ENCODE results near the gene SLC13A2.

The SLC13A2 gene

DNA sequence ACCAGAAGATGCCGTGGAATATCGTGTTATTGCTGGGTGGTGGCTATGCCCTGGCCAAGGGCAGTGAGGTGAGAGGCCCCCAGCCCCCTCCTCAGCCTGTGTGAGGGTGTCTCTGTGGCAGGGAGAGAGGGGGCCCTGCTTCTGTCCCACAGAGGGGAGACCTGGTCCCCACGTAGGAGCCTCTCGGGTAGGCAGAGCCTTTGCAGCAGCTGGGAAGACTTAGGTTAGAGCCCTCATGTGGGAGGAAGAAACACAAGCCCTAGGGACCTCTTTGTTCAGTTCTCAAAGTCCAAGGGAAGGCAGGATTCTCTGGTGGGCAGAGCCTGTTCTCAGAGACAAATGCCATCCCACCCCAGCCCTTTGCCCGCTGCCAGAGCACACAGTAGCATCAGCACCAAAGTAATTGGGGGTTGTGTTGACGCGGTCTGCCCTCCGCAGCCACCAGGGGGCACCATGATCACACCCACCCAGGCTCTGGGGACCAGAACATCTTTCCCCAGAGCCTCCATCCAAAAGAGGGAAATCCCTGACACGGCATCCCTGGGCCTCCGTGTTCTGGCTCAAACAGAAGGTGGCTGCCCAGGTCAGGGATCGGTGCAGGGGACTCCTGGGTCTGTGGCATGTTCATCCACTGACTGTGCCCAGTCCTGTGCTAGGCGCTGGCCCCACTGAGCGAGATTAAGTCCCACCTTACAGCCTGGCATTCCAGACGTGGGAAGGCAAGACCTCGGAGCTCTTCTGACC is 21.2 kb downstream of the SLC13A2 start:
- peak; percentile 67 for DNase-seq

DNA sequence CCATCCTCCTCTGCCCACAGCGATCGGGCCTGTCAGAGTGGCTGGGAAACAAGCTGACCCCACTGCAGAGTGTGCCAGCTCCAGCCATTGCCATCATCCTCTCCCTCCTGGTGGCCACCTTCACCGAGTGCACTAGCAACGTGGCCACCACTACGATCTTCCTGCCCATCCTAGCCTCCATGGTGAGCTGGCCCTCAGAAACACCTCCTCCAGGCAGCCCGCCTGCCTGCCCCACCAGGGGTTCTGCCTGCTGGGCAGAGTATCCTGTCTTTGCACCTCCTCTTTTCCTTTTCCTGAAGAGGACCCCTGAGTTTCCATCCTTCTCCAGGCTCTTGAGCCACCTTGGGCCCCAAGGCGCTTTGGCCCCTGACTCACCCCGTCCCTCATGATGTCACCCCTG is 22.2 kb downstream of the SLC13A2 start:
- DNase-seq: no peak

DNA sequence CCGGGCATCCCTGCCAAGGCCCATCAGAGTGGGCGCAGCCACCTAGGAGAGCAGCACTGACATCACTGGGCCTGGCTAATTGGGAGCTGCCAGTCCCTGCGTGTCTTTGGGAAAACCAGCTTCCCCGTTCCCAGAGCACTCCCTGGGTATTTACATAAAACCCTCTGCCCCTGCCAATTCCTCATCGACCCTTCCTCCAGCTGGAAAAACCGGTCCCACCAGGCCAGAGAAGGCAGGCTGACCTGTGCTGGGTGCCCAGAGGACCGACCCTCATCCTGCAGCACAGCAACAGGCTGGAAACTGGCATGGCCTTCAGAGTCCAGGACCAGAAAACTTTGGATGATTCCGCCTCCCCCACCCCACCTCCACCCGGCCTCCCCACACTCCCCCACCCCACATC is 24.5 kb downstream of the SLC13A2 start:
- no peak for DNase-seq

DNA sequence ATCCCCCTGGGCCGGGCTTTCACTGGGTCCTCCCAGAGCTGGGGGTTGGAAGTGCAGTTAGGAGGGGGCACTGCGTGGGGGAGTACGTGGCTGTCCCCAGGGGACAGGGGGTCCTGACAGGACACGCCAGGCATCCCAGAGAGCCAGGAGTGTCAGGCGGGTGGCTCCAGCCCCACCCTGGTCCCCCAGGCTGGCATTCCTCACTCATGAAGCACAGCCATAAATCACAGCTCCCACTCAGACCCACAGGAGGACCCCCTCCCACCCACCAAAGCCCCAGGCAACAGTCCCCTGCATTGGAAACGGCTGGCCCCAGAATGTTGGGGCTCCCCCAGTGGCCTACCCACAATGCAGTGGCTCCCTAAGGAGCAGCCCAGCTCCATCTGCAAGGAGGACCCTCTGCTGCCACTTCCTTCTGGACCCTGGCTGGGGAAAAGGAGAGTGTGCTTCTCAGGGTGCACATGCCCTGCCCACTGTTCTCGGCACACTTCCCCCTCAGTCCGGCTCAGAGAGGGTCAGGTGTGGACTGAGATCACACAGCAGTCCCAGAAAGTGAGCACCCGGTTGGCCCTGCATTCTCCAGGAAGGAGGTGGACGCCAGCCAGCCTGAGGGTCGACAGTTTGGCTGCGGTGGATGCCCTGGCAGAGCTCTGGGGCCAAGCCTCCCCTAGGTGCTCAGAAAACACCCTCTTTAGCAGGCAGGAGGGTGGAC is 25.4 kb downstream of the SLC13A2 start:
- no peak for DNase-seq

DNA sequence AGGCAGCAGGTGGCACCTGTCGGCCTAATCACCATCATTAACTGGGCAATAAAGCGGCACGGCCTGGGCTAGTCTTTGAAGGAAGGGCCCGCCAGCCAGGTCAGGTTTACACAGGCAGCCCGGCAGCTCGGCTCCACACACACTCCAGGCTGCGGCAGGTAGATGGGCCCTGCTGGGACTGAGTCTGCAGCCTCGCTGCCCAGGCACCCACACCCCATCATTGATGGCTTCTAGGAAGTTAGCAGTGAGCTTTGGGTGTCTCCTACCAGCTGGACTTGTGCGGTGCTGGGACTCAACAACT is 25.9 kb downstream of the SLC13A2 start:
- DNase-seq: no peak

DNA sequence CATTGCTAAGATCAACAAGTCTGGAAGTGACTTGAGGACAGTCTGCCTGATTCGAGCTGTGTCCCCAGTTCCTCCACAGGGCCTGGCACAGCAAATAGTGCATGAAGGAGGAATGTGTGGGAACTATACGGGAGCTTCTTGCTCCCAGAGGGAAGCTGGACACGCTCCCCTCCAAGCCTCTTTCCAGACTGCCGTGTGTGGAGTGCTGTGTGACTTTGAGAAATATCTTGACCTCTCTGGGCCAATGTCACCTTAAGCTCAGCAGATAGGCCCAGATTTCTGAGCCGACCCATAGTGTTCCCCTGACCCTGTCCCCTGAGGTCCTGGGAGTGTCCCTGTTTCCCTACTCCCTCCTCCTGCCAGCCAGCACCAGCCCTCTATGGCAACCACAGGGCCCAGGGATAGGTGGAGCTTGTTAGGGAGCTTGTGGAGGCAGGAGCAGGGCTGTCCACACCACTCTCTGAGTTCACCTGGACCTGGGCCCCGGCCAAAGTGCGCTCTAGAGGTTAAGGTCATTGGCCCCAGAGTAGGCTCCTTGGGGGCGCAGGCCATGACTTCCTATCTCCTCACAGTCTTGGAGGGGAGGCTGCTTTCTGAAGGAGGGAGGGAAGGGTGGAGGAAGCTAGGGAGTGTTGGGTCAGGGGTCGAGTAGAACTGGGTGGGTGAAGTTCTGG is 26.4 kb downstream of the SLC13A2 start:
- DNase-seq: no peak

DNA sequence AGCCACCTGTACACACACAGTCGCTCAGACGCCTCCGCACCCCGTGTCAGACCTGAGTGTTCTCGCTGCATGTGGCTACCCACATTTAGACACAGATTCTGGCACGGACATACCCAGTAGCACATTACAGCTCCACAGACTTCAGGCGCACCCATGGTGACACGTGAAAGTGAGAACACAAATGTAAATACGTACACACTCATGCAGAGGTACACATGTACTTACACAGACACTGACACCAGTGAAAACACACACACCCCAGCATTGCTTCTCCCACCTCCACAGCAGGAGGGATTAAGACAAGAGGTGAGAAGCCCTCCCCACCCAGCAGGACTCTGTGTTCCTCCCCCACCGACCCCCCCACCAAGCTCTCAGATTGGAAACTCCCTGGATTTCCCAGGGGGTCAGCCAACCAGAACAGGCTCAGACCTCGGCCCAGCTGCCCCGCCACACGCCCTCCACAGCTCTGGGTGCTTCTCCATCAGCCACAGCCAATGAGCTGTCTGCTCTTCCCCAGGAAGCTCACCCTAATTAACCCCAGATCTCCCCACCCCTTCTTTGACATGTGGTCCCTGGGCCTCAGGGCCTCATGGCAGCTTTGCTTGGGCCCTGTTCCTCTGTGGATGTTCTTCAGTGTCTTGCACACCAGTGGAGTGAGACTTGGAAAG is 27.4 kb downstream of the SLC13A2 start:
- peak; percentile 47 for DNase-seq

DNA sequence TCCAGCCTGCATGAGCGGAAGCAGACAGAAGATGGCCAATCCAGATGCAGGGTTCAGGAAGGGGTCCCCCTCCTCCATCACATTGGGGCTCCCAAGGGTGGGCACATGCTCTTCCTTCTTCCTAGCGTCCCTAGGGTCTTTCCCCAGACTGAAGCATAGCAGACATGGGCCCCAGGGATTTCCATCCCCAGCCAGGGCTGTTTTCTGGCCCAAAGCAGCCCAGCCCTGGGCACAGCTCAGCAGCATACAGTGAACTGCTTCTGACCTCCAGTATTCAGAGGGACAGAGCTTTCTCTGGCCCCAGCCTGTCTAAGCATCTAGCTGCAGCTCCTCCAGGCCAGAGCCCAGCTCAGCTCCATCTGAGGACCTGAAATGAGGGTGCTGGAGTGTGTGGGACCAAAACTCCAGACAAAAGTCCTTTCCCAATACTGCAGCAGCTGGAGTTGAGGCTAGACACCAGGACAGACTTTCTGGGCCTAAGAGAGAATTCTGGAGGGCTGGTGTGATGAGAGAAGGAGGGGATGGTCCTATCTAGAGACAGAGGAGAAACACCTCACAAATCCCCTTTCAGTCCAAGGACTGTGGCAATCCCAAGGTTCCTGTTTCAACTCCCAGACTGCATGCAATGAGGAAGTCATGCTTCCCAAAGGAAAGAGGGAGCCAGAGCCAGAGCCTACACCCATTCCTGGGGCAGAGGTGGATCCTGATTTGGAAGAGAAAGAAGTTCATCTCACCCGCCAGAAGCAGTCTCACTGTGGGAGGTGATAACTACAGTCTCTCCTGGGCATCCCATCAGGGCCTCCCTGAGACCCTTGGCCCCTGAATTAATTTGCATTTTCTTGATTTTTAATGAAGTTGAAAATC is 28.2 kb downstream of the SLC13A2 start:
- no peak for DNase-seq

DNA sequence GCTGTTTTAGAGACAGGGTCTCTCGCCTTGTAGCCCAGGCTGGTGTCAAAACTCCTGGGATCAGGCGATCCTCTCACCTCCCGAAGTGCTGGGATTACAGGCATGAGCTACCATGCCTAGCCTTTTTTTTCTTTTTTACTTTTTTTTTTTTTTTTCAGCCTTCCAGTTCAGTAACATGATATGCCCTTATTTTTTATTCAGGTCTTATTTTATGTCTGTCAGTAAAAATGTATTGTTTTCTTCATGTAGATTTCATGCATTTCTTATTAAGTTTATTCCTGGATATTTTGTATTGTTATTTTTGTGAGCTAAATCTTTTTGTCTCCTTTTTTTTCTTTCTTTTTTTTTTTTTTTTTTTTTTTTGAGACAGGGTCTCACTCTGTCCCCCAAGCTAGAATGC is 30.0 kb downstream of the SLC13A2 start:
- DNase-seq: no peak

DNA sequence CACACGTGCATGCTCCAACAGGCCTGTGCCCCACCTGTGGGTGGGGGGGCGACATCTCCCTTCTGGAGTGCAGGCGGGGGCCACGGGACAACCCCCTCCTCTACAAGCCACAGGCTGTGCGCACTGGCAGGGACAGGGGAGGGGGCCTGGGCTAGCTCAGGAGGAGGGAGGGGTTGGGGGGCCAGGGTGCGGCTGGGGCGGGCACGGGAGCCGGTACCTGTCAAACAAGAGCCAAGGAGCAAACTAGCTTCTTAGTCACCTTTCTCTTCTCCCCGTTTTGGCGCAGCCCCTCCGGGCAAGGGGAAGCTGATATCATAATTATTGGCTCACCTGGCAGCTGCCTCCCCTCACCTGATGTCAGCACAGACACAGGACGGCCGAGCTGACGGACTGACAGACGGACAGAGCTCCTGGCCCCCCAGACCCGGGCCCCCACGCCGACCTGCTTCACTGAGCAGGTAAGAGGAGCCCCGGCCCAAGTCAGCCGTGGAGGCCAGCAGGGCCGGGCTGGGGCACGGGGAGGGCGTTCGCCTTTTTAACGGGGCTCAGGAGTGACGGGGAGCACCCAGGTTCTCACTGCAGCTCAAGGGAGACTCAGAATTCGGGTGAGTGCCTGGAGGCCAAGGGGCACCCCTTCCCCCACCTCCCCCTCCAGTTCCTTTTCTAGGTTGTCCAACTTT is 32.7 kb downstream of the SLC13A2 start, which contains the start of gene FOXN1:
TSS of gene FOXN1 (plus strand) at position 363 of the 680 bp plus-strand sequence. CDS start 17,622 bp downstream, outside the sequence.
- DNase-seq: no peak

DNA sequence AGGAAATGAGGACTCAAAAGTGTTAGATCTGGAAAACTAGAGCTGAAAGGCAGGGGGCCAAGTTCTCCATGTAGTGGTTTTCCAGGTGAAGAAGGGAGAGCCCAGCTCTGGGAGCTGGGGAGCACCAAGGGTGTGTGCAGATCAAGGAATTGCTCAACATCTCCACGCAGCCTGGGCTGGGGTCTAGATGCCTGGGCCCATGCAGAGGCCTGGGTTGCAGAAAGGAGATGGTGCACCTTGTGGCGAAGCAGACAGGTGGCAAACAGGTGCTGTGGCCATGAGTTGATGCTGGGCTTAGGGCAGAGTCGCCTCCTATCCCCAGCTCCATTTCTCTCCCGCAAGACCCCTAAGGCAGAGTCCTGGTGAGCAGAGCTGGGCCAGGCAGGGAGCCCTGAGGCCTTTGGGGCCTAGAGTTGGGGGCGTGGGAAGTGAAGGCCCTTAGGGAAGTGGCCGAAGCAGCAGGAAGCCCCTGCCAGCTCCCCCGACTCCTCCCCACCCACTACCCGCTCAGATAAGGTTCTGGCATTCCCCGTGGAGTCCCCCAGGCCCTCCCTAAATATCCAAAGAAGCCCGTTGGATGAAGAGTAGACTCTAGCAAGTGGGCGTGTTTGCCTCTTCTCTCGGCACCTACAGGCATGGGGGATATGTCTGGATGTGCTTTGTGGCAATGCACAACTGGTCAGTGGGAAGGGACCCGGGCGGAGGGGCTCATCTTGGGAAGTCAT is 33.5 kb downstream of the SLC13A2 start:
- no peak for DNase-seq

DNA sequence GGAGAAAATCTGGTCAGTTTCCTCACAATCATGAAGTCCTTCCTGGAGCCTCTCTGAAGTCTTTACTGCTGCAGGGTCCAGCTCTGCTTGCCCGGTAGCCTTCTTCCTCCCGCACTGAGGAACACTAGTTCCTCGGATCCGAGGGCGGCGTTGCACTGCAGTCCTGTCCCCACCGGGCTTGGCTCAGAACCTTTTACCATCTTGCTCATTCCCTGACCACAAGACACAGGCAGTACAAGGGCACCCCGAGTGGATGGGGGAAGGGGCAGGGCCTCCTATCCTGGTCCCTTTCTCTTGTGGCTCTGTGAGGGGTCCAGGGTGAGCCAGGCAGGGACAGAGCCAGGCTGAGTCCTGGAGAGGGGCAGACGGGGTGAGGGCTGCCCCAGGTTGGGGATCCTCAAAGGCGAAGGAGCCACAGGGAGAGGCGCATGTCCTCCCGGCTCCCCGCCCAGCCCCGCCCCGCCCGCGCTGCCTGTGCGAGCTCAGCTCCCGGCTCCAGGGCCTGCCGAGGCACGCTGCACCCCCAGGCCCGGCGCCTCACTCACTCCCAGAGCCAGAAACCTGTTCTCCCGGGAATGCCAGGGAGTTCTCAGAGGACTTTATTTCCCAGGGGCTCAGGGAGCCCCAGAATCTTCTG is 34.2 kb downstream of the SLC13A2 start:
- peak; percentile 12 for DNase-seq

DNA sequence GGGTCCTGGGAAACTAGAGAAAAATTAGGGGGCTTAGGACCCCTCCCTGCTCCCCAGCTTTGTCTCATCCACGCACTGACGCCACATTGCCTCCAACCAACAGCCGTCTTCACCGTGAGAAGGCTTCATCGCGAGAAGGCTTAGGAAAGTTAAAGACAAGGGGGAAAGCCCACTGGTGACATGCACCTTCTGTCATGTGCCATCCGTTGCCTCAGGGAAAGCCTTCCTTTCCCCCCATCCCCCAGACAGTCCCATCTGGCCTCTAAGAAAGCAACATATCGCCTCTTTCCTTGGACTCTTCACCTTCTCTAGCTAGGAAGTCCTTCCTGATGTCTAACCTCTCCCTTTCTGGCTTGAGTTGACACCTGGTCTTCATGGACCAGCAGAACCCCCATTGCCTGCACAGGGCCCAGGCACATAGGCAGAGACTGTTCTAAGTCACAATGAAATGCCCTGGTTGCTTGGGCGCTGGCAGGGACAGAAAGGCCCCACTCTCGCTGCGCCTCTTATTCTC is 34.8 kb downstream of the SLC13A2 start:
- no peak for DNase-seq

DNA sequence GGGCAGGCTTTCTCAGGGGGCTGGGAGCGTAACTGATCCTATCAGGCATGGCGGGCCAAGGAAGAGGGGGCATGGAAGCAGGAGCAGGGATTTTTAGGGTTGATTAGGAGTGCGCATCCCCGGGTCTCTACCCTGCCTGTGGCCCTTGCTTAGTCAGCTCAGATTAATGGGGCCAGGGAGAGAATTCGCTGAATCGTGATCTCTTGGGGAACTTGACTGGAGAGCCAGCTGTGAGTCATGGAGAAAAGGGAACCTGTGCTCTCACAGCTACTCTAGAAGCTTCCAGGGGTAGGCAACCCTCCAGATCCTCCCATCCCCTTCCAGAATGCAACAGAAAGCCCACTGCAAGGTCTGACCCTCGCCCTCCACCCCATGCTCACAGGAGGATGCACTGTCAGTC is 36.3 kb downstream of the SLC13A2 start:
- DNase-seq: no peak

DNA sequence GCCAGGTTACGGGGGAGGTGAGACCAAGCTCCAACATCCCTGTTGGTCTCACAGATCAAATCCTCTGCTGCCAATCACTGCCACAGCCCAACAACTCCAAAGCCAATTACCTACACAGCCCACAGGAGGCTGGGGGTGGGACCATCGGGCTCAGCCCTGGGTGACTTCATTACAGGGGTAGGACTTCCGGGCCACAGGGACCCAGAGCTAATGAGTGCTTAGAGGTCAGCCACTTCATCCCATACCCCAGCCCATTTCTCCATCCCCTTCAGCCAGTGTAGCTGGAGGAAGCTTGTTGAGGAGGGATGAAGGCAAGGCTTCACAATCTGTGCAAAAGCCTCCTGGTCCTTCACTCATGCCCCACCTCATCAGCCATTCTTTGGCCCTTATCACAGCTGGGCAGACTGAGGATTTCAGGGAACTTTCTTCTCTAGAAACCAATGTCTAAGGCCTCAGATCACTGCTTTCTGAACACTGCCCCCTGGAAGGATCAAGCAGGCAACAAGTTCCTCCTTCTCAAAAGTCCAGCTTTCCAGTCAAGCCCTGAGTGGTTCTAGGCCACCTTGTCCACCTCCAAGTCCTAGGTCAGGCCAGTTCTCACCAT is 38.5 kb downstream of the SLC13A2 start:
- no peak for DNase-seq

DNA sequence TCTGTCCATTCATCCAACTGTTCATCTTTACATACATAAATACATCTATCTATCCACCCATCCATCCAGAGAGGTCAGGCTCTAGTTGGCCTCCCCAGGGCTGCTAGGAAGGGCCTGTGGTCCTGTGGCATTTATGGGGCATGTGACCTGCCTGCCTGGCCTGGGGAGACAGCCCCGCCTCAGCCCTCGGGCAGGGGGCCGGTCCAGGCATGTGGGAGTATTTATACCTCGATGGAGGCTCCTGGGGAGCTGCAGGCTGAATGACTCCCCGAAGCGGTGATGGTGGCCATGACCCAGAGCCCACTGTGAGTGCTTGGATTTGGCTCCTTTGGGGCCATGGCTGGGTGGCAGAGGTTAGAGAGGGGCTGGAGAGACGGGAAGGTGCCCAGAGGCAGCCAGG is 40.0 kb downstream of the SLC13A2 start:
- DNase-seq: no peak

DNA sequence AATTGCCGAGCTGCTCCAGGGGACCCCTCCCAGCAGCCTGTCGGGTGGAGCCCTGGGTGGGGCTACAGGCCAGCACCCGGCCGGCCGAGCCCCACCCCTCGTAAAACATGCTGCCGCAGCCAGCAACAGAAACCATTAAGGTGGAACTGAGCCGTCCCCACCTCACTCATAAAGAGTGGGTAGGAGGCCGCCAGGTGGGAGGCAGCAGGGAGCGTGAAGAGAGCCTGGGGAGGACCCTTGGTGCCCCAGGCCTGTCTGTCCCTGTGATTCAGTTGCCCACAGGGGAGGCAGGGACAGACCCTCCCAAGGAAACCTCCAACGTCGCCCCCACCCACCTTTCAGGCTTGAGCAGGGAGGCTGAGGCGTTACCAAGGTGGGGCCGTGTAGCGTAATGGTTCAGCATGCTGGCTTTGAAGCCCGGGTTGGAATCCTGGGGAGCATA is 41.1 kb downstream of the SLC13A2 start:
- no peak for DNase-seq

DNA sequence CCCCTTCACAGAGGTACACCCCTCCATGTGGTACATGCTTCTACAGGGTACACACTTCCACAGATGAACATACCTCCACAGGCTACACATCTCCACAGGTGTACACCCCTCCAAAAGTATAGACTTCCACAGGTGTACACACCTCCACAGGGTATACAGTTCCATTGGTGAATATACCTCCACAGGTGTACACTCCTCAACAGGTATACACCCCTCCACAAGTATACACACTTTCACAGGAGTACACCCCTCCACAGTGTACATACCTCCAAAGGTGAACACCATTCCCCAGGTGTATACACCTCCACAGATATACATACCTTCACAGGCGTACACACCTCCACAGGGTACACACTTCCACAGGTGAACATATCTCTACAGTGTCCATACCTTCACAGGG is 42.1 kb downstream of the SLC13A2 start:
- DNase-seq: no peak

DNA sequence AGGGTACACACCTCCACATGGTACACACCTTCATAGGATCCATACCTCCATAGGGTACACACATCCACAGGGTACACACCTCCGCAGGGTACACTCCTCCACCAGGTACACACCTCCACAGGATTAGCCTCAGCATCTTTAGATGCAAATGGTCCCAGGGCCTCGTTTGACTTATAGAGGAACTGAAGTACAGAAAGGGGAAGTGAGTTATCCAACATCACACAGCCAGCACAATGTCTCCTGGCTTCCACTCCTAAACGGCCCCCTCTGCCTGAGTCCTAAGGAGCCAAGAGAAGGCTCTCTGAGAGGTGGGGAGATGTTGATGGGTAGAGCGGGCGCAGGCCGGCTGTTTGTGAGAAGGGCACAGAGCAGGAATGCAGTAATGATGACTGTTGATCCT is 44.7 kb downstream of the SLC13A2 start:
- no peak for DNase-seq

DNA sequence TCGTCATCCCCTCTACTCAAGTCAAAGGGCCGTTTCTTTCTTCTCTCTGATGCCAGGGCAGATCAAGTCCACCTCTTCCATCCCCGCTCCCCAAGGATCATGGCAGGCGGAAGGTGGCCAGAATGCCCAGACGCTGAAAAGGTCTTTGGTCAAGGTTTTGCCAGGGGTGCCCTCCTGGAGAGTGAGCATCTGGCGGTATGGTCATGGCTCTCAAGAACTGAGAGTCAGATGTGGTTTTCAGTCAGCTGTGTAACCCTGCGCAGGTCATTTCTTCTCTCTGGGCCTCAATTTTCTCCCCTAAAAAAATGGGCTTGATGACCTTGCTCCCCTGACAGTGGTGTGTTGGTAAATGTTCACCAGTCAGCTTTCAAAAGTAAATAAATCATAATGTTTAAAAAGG is 45.1 kb downstream of the SLC13A2 start:
- DNase-seq: no peak
